SK-N-SH (cell line): ENCODE results near the gene MAN1A2. TPM values are rescaled to one million over a fixed set of nuclear protein-coding genes. Genes with fewer than 3 reads are reported as not detected.

ENCODE experiments used
- CTCF ChIA-PET: fragments of 300-600, 350-600 bp; formaldehyde crosslinking; extraction: SDS; loops from one replicate; lab custom pipeline; 2021; lab: Yijun Ruan, JAX
- POLR2A ChIA-PET: fragments of 350-600 bp; sonication (Branson Sonifier 250); formaldehyde crosslinking; extraction: SDS; loops from one replicate; lab custom pipeline; 2020; ENCODE audit warnings: antibody characterized with exemption, inconsistent platforms; lab: Yijun Ruan, JAX
- DNase-seq: peaks from one replicate; pipeline ENCODE4 v3.0.0; 2012
- H2AFZ ChIP-seq: fragments of 200-600 bp; sonication (generic); 2 replicates; pipeline ENCODE4 v1.8.1; 2016; ENCODE audit warnings: antibody characterized with exemption, mild to moderate bottlenecking, low read depth
- H3F3A ChIP-seq: fragments of 200-600 bp; sonication (generic); replicated peaks from 2 replicates; pipeline ENCODE3; 2016; ENCODE audit warnings: antibody characterized with exemption, mild to moderate bottlenecking; ENCODE audit not compliant: insufficient read depth
- H3K27ac ChIP-seq, 2 experiments: fragments of 200-500 bp in 1 of 2; fragments of 200-600 bp in 1 of 2; sonication (Bioruptor generic) in 1 of 2; sonication (generic), shearing (Covaris generic) in 1 of 2; 2 replicates each; pipeline versions ENCODE4 v1.5.1 to v1.6.1; 2014 to 2016; ENCODE audit warnings: low read depth in 2 of 2, inconsistent platforms in 1 of 2, low read length in 1 of 2, mild to moderate bottlenecking in 1 of 2, mixed read lengths in 1 of 2
- H3K27me3 ChIP-seq: fragments of 200-600 bp; sonication (generic), shearing (Covaris generic); 2 replicates; pipeline ENCODE4 v1.6.1; 2016; ENCODE audit warnings: mixed run types; ENCODE audit not compliant: insufficient read depth
- H3K36me3 ChIP-seq, 2 experiments: fragments of 200-500 bp in 1 of 2; fragments of 200-600 bp in 1 of 2; sonication (Bioruptor generic) in 1 of 2; sonication (generic) in 1 of 2; replicated peaks in 1 of 2; 2 replicates each; pipeline versions ENCODE3 to v1.5.1; 2014 to 2016; ENCODE audit warnings: low read length in 1 of 2, mild to moderate bottlenecking in 1 of 2; ENCODE audit not compliant: insufficient read depth in 2 of 2, control insufficient read depth in 1 of 2
- H3K4me1 ChIP-seq, 2 experiments: fragments of 200-500 bp in 1 of 2; fragments of 200-600 bp in 1 of 2; sonication (Bioruptor generic) in 1 of 2; sonication (generic), shearing (Covaris generic) in 1 of 2; 2 replicates each; pipeline versions ENCODE4 v1.5.1 to v1.6.1; 2014 to 2016; ENCODE audit warnings: low read depth in 1 of 2, low read length in 1 of 2, mixed run types in 1 of 2; ENCODE audit not compliant: insufficient read depth in 2 of 2, control insufficient read depth in 1 of 2
- H3K4me2 ChIP-seq: fragments of 200-600 bp; sonication (generic), shearing (Covaris generic); 2 replicates; pipeline ENCODE4 v1.6.1; 2017; ENCODE audit warnings: mixed run types
- H3K4me3 ChIP-seq, 2 experiments: fragments of 200-500 bp in 1 of 2; fragments of 200-600 bp in 1 of 2; sonication (Bioruptor generic) in 1 of 2; sonication (generic), shearing (Covaris generic) in 1 of 2; 2 replicates each; pipeline versions ENCODE4 v1.5.1 to v1.8.1; 2014 to 2016; ENCODE audit warnings: low read depth in 2 of 2, inconsistent platforms in 1 of 2, low read length in 1 of 2, mild to moderate bottlenecking in 1 of 2, mixed read lengths in 1 of 2, moderate library complexity in 1 of 2
- H3K79me2 ChIP-seq: fragments of 200-600 bp; sonication (generic); 2 replicates; pipeline ENCODE4 v1.8.1; 2017; ENCODE audit warnings: mild to moderate bottlenecking; ENCODE audit not compliant: insufficient read depth
- H3K9ac ChIP-seq: fragments of 200-600 bp; sonication (generic); 2 replicates; pipeline ENCODE4 v1.6.1; 2017; ENCODE audit warnings: mixed run types
- H3K9me2 ChIP-seq: fragments of 200-600 bp; sonication (generic); 2 replicates; pipeline ENCODE4 v1.6.1; 2017; ENCODE audit warnings: mixed run types
- H3K9me3 ChIP-seq: fragments of 200-600 bp; sonication (generic); 2 replicates; pipeline ENCODE4 v1.6.1; 2017; ENCODE audit warnings: mixed run types, mild to moderate bottlenecking, moderate library complexity
- H4K20me1 ChIP-seq: fragments of 200-600 bp; sonication (generic); 2 replicates; pipeline ENCODE4 v1.6.1; 2017; ENCODE audit warnings: mild to moderate bottlenecking, mixed run types; ENCODE audit not compliant: insufficient read depth
- CHD2 ChIP-seq: fragments of 150-350 bp; IDR thresholded peaks from 2 replicates; pipeline ENCODE4 v1.6.1; 2018; ENCODE audit warnings: low read length; ENCODE audit not compliant: partially characterized antibody
- ELF1 ChIP-seq: IDR thresholded peaks from 2 replicates; pipeline ENCODE4 v1.4.0; 2012
- EZH2phosphoT487 ChIP-seq: fragments of 200-600 bp; sonication (generic); IDR thresholded peaks from 2 replicates; pipeline ENCODE4 v1.6.1; 2017; ENCODE audit warnings: low read depth, mixed run types, mild to moderate bottlenecking, antibody characterized with exemption, moderate library complexity, borderline replicate concordance
- FOSL2 ChIP-seq: IDR thresholded peaks from 2 replicates; pipeline ENCODE4 v1.4.0; 2012; ENCODE audit warnings: low read depth, mild to moderate bottlenecking, moderate library complexity, borderline replicate concordance
- FOXM1 ChIP-seq: IDR thresholded peaks from 2 replicates; pipeline ENCODE4 v1.4.0; 2012; ENCODE audit warnings: low read depth, mild to moderate bottlenecking
- GABPA ChIP-seq: IDR thresholded peaks from 2 replicates; pipeline ENCODE4 v1.4.0; 2012; ENCODE audit warnings: low read depth, mild to moderate bottlenecking
- IRF3 ChIP-seq: fragments of 150-350 bp; IDR thresholded peaks from 2 replicates; pipeline ENCODE4 v1.6.1; 2016; ENCODE audit warnings: mild to moderate bottlenecking, low read depth, low read length
- JUND ChIP-seq: IDR thresholded peaks from 2 replicates; pipeline ENCODE4 v1.4.0; 2012
- NFIC ChIP-seq: IDR thresholded peaks from 2 replicates; pipeline ENCODE4 v1.4.0; 2012; ENCODE audit warnings: borderline replicate concordance
- PBX3 ChIP-seq: IDR thresholded peaks from 2 replicates; pipeline ENCODE4; 2012
- RAD21 ChIP-seq: IDR thresholded peaks from 2 replicates; pipeline ENCODE4 v1.6.1; 2012; ENCODE audit warnings: mild to moderate bottlenecking, low read length
- RCOR1 ChIP-seq: fragments of 150-350 bp; IDR thresholded peaks from 2 replicates; pipeline ENCODE4 v1.6.1; 2017; ENCODE audit warnings: antibody characterized with exemption, low read length
- REST ChIP-seq: IDR thresholded peaks from 2 replicates; pipeline ENCODE4 v1.6.1; 2012; ENCODE audit warnings: mild to moderate bottlenecking, low read depth, low read length, moderate library complexity
- RXRA ChIP-seq: IDR thresholded peaks from 2 replicates; pipeline ENCODE4 v1.4.0; 2012; ENCODE audit warnings: low read depth, mild to moderate bottlenecking, borderline replicate concordance
- SMC3 ChIP-seq: IDR thresholded peaks from 2 replicates; pipeline ENCODE4 v1.6.1; 2012; ENCODE audit warnings: low read depth, low read length, improper control_type of control experiment
- TAF1 ChIP-seq: IDR thresholded peaks from 2 replicates; pipeline ENCODE4 v1.6.1; 2012; ENCODE audit warnings: low read depth, mild to moderate bottlenecking, low read length, moderate library complexity, borderline replicate concordance
- USF1 ChIP-seq: IDR thresholded peaks from 2 replicates; pipeline ENCODE4 v1.4.0; 2012; ENCODE audit warnings: low read depth, borderline replicate concordance
- USF2 ChIP-seq: fragments of 150-350 bp; IDR thresholded peaks from 2 replicates; pipeline ENCODE4 v1.6.1; 2017; ENCODE audit warnings: antibody characterized with exemption, low read length, low read depth, borderline replicate concordance
- YY1 ChIP-seq: IDR thresholded peaks from 2 replicates; pipeline ENCODE4 v1.4.0; 2012; ENCODE audit warnings: low read depth, mild to moderate bottlenecking
- ZBTB33 ChIP-seq: IDR thresholded peaks from 2 replicates; pipeline ENCODE4 v1.4.0; 2012; ENCODE audit warnings: low read depth, borderline replicate concordance
- WGBS: methylation state at CpG from one replicate; pipeline ENCODE4 v1.1.6; 2017; ENCODE audit warnings: low lambda C conversion rate; 5-methylcytosine and 5-hydroxymethylcytosine counted together
- polyA plus RNA-seq, 3 experiments: library from polyadenylated mRNA; depleted of rRNA; stranded (reverse); fragments of >200 nt; gene quantifications; 2 replicates each; pipeline ENCODE4 v1.2.3, GENCODE V29; 2012

MAN1A2 gene
- polyA plus RNA-seq, 1 of the 3 experiments (the other 2 are of a cell fraction), result 6.0 TPM

GRCh38 chr1:117375327-117375726 lies 8.1 kb downstream of the MAN1A2 start:
- ChIA-PET POLR2A (no interaction called here), CTCF (no interaction called here)
- no peaks in the 10 kb centered on the region for H3F3A ChIP-seq
- no peak overlapping the region for H3K4me2 ChIP-seq
- H3K9me3 ChIP-seq, result no peaks in the 10 kb centered on the region
- no peak overlapping the region for H3K4me3 ChIP-seq
- no peak for TF ChIP-seq TAF1
- TF ChIP-seq ZBTB33, result no peak
- no peak for TF ChIP-seq REST
- TF ChIP-seq NFIC, result no peak
- TF ChIP-seq USF1, result no peak
- no peak for TF ChIP-seq SMC3
- TF ChIP-seq RAD21, result no peak
- no peak for TF ChIP-seq JUND
- TF ChIP-seq FOXM1, result no peak
- no peak for TF ChIP-seq RXRA
- no peak for TF ChIP-seq FOSL2
- no peak for TF ChIP-seq RCOR1
- TF ChIP-seq CHD2, result no peak
- TF ChIP-seq PBX3, result no peak
- TF ChIP-seq YY1, result no peak
- TF ChIP-seq EZH2phosphoT487, result no peak
- TF ChIP-seq GABPA, result no peak
- no peak for TF ChIP-seq IRF3
- TF ChIP-seq USF2, result no peak
- no peak for TF ChIP-seq ELF1
- no peak for DNase-seq
- H3K79me2 ChIP-seq, result peaks cover 98% of the 10 kb centered on the region
- no peak overlapping the region for H3K9ac ChIP-seq
- peaks cover 0 to 6% of the 10 kb centered on the region in 2 experiments for H3K36me3 ChIP-seq
- peaks cover 27% of the 10 kb centered on the region for H4K20me1 ChIP-seq
- peaks cover 0 to 4% of the 10 kb centered on the region in 2 experiments; a peak in 3 of 4 replicates for H3K4me1 ChIP-seq
- H2AFZ ChIP-seq, result no peak overlapping the region
- 92% methylated on average over 1 of the region's 1 CpG for WGBS
- no peaks in the 10 kb centered on the region for H3K27me3 ChIP-seq
- no peak overlapping the region for H3K27ac ChIP-seq
- H3K9me2 ChIP-seq, result no peaks in the 10 kb centered on the region
